Measurements from ENCODE around the gene GLO1.

Gene GLO1

DNA sequence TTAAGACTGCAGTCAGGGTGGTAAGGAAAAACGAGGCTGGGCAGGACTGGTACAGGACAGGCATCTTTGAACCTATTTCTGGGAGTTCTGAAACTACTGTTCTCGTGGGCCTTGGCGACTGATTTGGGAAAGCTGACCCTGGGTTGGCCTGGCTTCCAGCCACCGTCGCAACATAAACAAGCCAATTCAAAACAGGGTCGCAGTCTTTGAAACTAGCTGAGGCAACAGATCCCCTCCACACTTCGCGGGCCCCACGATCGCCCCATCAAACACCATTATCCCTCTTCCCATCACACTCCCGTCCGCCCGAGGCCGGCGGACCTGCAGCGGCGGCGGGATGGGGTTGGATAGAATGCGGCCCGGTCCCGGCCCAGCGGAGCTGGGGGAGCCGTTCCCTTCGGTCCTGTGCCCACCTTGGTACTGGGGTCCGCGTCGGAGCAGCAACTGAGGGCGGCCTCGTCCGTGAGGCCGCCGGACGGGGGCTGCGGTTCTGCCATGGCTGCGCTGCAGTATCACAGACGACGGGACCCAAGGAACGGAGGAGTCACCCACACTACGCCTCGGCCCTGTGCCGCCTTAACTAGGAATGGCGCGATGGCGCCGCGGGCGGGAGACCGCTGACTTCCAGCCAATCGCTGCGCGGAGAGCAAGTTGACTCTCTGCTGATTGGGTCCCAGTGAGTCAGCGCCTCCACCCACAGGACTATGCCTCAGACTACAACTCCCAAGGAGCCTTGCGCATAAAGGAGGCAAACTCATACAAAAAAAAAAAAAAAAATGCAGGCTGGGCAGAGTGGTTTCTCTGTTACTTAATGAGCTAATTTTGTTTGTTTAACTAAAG is at the start of gene GLO1:
Gene GLO1 (minus strand): TSS at position 588 of the 840 bp plus-strand sequence. CDS start 91 bp downstream, at position 497.
- Histone ChIP-seq H3K4me3 (ENCODE audit: low read depth, low read length) (peak within 1 kb of the TSS; percentile 84), H3K4me1 (ENCODE audit: control insufficient read depth, insufficient read depth, low read length) (no peaks in the 10 kb centered on the region), H3K9ac (ENCODE audit: low read length) (peak within 1 kb of the TSS; percentile 89), H3K9me3 (ENCODE audit: control insufficient read depth, insufficient read depth, low read depth, low read length) (peaks cover 25% of the 10 kb centered on the region), H3K36me3 (ENCODE audit: control insufficient read depth, insufficient read depth, low read length) (peaks cover 30% of the 10 kb centered on the region), H3K27ac (ENCODE audit: low read depth, low read length) (peak within 1 kb of the TSS; percentile 80; the same call in 1 of the 2 replicates), H3K27me3 (ENCODE audit: control insufficient read depth, insufficient read depth, low read length) (no peaks in the 10 kb centered on the region)

DNA sequence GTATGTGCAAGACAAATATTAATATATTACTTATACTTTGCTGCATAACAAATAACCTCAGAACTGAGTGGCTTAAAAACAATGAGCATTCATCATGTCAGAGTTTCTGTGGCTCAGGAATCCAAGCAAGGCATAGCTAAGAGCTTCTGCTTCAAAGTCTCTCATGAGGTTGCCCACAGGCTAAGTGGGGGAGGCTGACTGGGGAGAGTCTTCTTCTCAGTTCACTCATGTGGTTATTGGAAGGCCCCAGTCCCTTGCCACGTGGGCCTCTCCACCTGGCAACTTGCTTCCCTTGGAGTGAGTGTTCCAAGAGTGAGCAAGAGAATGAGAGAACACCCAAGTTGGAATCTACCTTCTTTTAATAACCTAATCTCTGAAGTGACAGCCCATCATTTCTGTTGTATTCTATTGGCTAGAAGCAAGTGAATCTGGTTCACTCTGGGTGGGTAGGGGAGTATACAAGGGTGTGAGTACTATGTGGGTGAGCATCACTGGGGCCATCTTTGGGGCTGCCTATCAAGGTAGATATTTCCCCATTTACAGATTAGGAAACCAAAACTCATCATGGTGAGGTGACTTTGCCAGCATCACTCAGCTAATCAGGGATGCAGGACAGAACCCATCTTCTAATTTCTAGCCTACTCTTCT is 48.1 kb upstream of the GLO1 start:
- H3K9ac ChIP-seq (ENCODE audit: low read length): no peak overlapping the region
- no peaks in the 10 kb centered on the region for H3K36me3 ChIP-seq (ENCODE audit: control insufficient read depth, insufficient read depth, low read length)

DNA sequence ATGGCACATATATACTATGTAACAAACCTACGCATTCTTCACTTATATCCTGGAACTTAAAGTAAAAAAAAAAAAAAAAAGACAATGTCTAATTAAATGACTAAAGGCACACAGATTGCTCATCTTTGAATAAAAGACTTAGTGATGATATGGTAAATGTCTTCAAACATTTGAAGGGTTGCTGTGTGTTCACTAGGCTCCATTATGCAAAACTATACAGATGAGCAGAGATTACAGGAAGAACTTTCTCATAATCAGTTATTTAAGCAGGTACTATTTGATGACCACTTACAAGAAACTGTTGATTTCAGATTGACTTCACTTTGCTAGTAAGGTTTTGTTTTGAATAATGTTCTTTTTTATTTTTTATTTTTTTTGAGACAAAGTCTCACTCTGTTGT is 46.5 kb upstream of the GLO1 start:
- H3K27me3 ChIP-seq (ENCODE audit: control insufficient read depth, insufficient read depth, low read length): no peaks in the 10 kb centered on the region
- H3K36me3 ChIP-seq (ENCODE audit: control insufficient read depth, insufficient read depth, low read length): no peaks in the 10 kb centered on the region
- no peak overlapping the region for H3K27ac ChIP-seq (ENCODE audit: low read depth, low read length)
- H3K9me3 ChIP-seq (ENCODE audit: control insufficient read depth, insufficient read depth, low read depth, low read length): no peaks in the 10 kb centered on the region
- H3K4me1 ChIP-seq (ENCODE audit: control insufficient read depth, insufficient read depth, low read length): no peaks in the 10 kb centered on the region
- H3K9ac ChIP-seq (ENCODE audit: low read length): no peak overlapping the region
- no peak overlapping the region for H3K4me3 ChIP-seq (ENCODE audit: low read depth, low read length)

More for the DNA sequence above, 48.1 kb upstream of the GLO1 start:
- Histone ChIP-seq H3K27me3 (ENCODE audit: control insufficient read depth, insufficient read depth, low read length) (no peaks in the 10 kb centered on the region), H3K4me3 (ENCODE audit: low read depth, low read length) (no peak overlapping the region), H3K27ac (ENCODE audit: low read depth, low read length) (no peak overlapping the region), H3K9me3 (ENCODE audit: control insufficient read depth, insufficient read depth, low read depth, low read length) (no peaks in the 10 kb centered on the region), H3K4me1 (ENCODE audit: control insufficient read depth, insufficient read depth, low read length) (no peaks in the 10 kb centered on the region)

DNA sequence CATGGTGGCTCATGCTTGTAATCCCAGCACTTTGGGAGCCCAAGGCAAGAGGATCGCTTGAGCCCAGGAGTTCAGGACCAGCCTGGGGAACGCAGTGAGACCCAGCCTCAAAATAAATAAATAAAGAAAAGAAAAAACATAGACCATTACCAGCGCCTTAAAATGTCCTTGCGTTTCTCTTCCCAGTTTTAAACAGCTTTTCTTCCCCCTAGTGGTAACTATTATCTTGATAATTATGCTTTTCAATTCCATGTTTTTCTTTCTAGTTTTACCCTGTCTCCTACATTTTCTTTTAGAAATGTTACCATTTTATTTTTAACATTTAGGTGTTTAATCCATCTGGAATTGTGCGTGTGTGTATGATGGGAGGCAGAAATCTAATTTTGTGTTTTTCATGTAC is 36.6 kb upstream of the GLO1 start:
- Histone ChIP-seq H3K27me3 (ENCODE audit: control insufficient read depth, insufficient read depth, low read length) (no peaks in the 10 kb centered on the region), H3K9ac (ENCODE audit: low read length) (no peak overlapping the region)

DNA sequence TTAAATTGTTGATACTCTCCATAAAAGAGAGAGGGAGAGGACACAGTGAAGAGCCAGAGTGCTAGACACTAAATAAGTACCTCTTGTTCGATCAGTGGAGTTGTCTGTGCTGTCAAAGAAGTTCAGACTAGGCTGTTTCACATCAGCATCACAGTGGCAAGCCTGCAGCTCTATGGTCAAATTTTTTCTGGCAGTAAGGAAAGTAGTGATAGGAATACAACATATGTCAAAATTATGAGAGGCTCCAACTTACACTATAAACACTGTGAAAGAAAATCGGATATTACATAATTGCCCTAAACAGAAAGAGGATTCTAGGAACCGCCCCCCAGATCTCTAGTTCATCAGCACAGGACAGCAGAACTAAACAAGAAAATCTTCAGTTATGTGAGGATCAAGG is 35.3 kb upstream of the GLO1 start:
- Histone ChIP-seq H3K36me3 (ENCODE audit: control insufficient read depth, insufficient read depth, low read length) (no peaks in the 10 kb centered on the region), H3K27me3 (ENCODE audit: control insufficient read depth, insufficient read depth, low read length) (no peaks in the 10 kb centered on the region), H3K4me3 (ENCODE audit: low read depth, low read length) (no peak overlapping the region), H3K27ac (ENCODE audit: low read depth, low read length) (no peak overlapping the region), H3K9me3 (ENCODE audit: control insufficient read depth, insufficient read depth, low read depth, low read length) (0 out of 2 replicates have a peak, but pooled peaks cover 5% of the 10 kb centered on the region), H3K9ac (ENCODE audit: low read length) (no peak overlapping the region), H3K4me1 (ENCODE audit: control insufficient read depth, insufficient read depth, low read length) (no peaks in the 10 kb centered on the region)

More for the DNA sequence above, 36.6 kb upstream of the GLO1 start:
- H3K36me3 ChIP-seq (ENCODE audit: control insufficient read depth, insufficient read depth, low read length): no peaks in the 10 kb centered on the region
- 0 out of 2 replicates have a peak, but pooled peaks cover 5% of the 10 kb centered on the region for H3K9me3 ChIP-seq (ENCODE audit: control insufficient read depth, insufficient read depth, low read depth, low read length)
- no peak overlapping the region for H3K27ac ChIP-seq (ENCODE audit: low read depth, low read length)
- H3K4me1 ChIP-seq (ENCODE audit: control insufficient read depth, insufficient read depth, low read length): no peaks in the 10 kb centered on the region
- no peak overlapping the region for H3K4me3 ChIP-seq (ENCODE audit: low read depth, low read length)

DNA sequence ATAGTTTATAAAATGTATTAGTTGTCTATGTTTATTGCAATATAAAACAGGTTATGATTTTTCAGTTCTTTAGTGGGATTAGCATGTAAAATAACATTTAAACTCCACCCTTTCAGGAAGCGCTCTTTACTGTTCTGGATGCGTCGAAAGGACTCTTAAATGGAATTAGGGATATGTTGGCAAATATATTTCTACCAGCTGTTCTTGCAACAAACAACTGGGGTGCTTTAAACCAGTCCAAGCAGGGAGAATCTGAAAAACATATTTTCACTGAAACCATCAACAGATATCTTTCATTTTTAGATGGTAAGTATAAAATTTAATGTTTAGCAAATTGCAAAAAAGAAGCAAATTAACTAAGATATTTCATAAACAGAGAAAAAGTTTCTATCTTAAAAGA is 34.0 kb upstream of the GLO1 start:
- Histone ChIP-seq H3K9ac (ENCODE audit: low read length) (no peak overlapping the region), H3K4me3 (ENCODE audit: low read depth, low read length) (no peak overlapping the region), H3K27me3 (ENCODE audit: control insufficient read depth, insufficient read depth, low read length) (no peaks in the 10 kb centered on the region), H3K36me3 (ENCODE audit: control insufficient read depth, insufficient read depth, low read length) (no peaks in the 10 kb centered on the region), H3K27ac (ENCODE audit: low read depth, low read length) (no peak overlapping the region), H3K9me3 (ENCODE audit: control insufficient read depth, insufficient read depth, low read depth, low read length) (0 out of 2 replicates have a peak, but pooled peaks cover 5% of the 10 kb centered on the region), H3K4me1 (ENCODE audit: control insufficient read depth, insufficient read depth, low read length) (no peaks in the 10 kb centered on the region)

DNA sequence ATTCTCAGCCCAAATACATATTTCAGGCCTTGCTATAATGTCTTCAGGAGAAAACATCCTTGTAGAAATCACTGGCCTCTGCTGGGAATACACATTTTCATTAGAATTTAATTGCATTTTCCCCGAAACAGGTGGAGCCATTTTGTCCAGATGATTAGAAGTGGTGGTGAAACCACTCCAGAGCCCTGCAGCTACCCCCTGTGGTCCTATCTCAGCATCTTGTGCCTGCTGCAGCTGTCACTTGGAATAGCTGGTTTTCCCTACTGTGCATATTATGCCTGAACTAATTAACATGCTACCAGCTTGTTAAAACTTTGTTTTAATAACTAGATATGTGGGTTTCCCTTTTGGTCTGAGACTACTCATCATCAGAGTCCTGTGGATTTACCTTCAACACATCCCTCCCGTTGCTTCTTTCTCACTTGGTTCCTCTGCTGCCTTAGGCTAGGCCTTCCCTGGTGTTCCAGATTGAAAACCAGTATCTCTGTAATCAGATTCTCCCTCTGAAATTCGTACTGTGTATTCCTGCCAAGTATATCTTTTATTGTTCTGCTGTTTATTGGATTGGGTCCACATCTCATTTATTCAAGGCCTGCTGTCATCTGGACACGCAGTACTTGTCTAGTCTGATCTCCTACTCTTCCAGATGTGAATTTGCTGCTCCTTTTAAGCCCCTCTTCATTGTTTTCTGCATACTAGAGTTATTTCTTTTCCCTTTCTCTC is 27.4 kb upstream of the GLO1 start:
- no peak overlapping the region for H3K4me3 ChIP-seq (ENCODE audit: low read depth, low read length)
- no peak overlapping the region for H3K9ac ChIP-seq (ENCODE audit: low read length)
- H3K4me1 ChIP-seq (ENCODE audit: control insufficient read depth, insufficient read depth, low read length): no peaks in the 10 kb centered on the region
- no peaks in the 10 kb centered on the region for H3K27me3 ChIP-seq (ENCODE audit: control insufficient read depth, insufficient read depth, low read length)
- no peaks in the 10 kb centered on the region for H3K36me3 ChIP-seq (ENCODE audit: control insufficient read depth, insufficient read depth, low read length)
- 0 out of 2 replicates have a peak, but pooled peaks cover 3% of the 10 kb centered on the region for H3K9me3 ChIP-seq (ENCODE audit: control insufficient read depth, insufficient read depth, low read depth, low read length)
- no peak overlapping the region for H3K27ac ChIP-seq (ENCODE audit: low read depth, low read length)

DNA sequence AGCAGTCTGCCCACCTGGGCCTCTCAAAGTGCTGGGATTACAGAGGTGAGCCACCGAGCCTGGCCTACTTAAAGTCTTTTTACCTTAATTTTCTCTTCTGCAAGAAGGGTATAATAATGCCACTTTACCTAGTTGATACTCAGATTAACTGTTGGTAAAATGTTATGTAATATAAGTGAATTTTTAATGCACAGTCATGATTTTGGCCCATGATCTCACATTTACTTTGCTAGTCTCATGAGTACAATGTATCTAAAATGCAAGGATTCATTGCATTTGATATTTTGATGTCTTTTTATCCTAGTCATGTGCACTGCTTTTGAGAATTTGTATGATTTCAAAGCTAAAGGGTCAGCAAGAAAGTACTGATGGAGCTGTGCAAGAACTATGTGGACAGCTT is 25.3 kb upstream of the GLO1 start:
- Histone ChIP-seq H3K9me3 (ENCODE audit: control insufficient read depth, insufficient read depth, low read depth, low read length) (no peaks in the 10 kb centered on the region), H3K27ac (ENCODE audit: low read depth, low read length) (no peak overlapping the region), H3K4me1 (ENCODE audit: control insufficient read depth, insufficient read depth, low read length) (no peaks in the 10 kb centered on the region), H3K9ac (ENCODE audit: low read length) (no peak overlapping the region), H3K4me3 (ENCODE audit: low read depth, low read length) (no peak overlapping the region), H3K27me3 (ENCODE audit: control insufficient read depth, insufficient read depth, low read length) (no peaks in the 10 kb centered on the region), H3K36me3 (ENCODE audit: control insufficient read depth, insufficient read depth, low read length) (no peaks in the 10 kb centered on the region)

DNA sequence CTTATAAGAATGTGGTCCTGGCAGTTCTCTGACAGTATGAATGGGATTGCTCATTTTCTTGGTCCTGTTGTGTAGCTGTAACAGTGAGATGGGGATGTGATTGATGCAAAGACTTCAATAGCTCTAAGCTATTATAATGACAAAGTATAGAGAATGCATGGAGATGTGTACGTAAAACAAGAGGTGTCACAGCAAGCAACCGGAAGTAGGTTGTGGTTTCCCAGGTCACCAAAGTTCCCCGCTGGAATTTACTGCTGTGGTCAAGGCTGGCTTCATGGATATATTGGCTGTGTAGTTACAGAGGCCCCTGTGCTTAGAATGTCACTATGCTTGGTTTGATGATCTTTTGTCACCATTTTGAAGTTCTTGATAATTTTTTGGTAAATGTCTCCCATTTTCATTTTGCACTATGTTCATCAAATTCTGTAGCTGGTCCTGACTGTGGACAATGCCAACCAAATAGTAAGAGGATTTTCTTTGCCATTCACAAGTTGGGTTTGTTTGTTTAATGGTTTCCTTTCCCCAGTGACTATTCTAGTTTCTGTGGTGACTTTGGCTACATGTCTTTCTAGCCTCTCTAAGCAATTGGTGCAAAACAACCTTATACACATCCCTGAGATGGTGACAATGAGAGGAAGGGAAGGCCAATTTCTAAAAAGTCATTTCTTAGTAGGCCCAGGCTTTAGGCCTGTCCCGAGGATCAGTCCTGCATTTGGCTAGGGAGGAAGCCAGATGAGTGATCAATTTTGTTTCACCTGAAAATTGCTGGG is 22.7 kb upstream of the GLO1 start:
- H3K9ac ChIP-seq (ENCODE audit: low read length): no peak overlapping the region
- no peak overlapping the region for H3K27ac ChIP-seq (ENCODE audit: low read depth, low read length)
- no peaks in the 10 kb centered on the region for H3K4me1 ChIP-seq (ENCODE audit: control insufficient read depth, insufficient read depth, low read length)
- no peaks in the 10 kb centered on the region for H3K9me3 ChIP-seq (ENCODE audit: control insufficient read depth, insufficient read depth, low read depth, low read length)
- no peaks in the 10 kb centered on the region for H3K27me3 ChIP-seq (ENCODE audit: control insufficient read depth, insufficient read depth, low read length)
- H3K36me3 ChIP-seq (ENCODE audit: control insufficient read depth, insufficient read depth, low read length): no peaks in the 10 kb centered on the region
- no peak overlapping the region for H3K4me3 ChIP-seq (ENCODE audit: low read depth, low read length)

DNA sequence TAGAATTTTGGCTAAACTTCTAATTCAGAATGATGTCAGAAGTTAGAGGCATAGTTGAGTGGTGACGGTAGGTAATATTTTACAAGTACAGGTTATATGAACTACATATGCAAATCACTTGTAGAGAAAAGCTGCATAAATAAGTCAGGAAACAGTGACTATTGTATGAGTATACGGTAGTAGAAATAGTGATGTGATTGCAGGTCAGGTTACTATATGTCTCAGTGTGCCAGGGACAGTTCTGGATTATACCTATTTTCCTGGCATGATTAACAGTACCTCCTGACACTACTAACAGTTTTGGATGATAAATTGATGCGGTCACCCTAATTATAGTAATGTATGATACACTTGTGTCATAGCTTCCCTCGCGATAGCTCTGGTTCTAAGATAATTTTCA is 21.4 kb upstream of the GLO1 start:
- H3K27me3 ChIP-seq (ENCODE audit: control insufficient read depth, insufficient read depth, low read length): no peaks in the 10 kb centered on the region
- H3K9me3 ChIP-seq (ENCODE audit: control insufficient read depth, insufficient read depth, low read depth, low read length): no peaks in the 10 kb centered on the region
- H3K36me3 ChIP-seq (ENCODE audit: control insufficient read depth, insufficient read depth, low read length): no peaks in the 10 kb centered on the region

More for the DNA sequence above, 21.4 kb upstream of the GLO1 start:
- H3K4me1 ChIP-seq (ENCODE audit: control insufficient read depth, insufficient read depth, low read length): no peaks in the 10 kb centered on the region
- no peak overlapping the region for H3K9ac ChIP-seq (ENCODE audit: low read length)
- no peak overlapping the region for H3K4me3 ChIP-seq (ENCODE audit: low read depth, low read length)
- H3K27ac ChIP-seq (ENCODE audit: low read depth, low read length): no peak overlapping the region

Data from HUES6 (cell line).